Measurements from ENCODE around the gene PRRT2.
"Not testable (repeated sequence)": the region's sequence is repeated elsewhere in the genome, so short reads cannot be mapped to it uniquely, and the experiment has no call there.

The PRRT2 gene

GRCh38 chr16:29811896-29812665, at the start of gene PRRT2:
Gene PRRT2 (plus strand): TSS chr16:29812193. CDS start chr16:29813055, 862 bp downstream.
- peak; percentile 89 for DNase-seq

- DNase-seq, result no peak
Observed at GRCh38 chr16:29763326-29763725, 48.7 kb upstream of the PRRT2 start.

- no peak for DNase-seq
Observed at GRCh38 chr16:29765167-29766032, 46.6 kb upstream of the PRRT2 start.

- DNase-seq, result no peak
Observed at GRCh38 chr16:29766571-29766970, 45.4 kb upstream of the PRRT2 start.

- no peak for DNase-seq
Observed at GRCh38 chr16:29767062-29767461, 44.9 kb upstream of the PRRT2 start.

- no peak for DNase-seq
Observed at GRCh38 chr16:29769507-29769906, 42.5 kb upstream of the PRRT2 start.

GRCh38 chr16:29770250-29770929, 41.6 kb upstream of the PRRT2 start:
- no peak for DNase-seq

- DNase-seq, result not testable (repeated sequence)
Observed at GRCh38 chr16:29772330-29772729, 39.7 kb upstream of the PRRT2 start.

GRCh38 chr16:29774730-29775129, 37.3 kb upstream of the PRRT2 start:
- no peak for DNase-seq

GRCh38 chr16:29775742-29776408, 36.1 kb upstream of the PRRT2 start:
- DNase-seq, result no peak

- no peak for DNase-seq
Observed at GRCh38 chr16:29777576-29778350, 34.2 kb upstream of the PRRT2 start, which contains the start of gene ZG16. Gene ZG16 (plus strand): TSS chr16:29778256. CDS start chr16:29779267, 1,011 bp downstream.

GRCh38 chr16:29779474-29779873, 32.5 kb upstream of the PRRT2 start:
- DNase-seq, result no peak

- not testable (repeated sequence) for DNase-seq
Observed at GRCh38 chr16:29783094-29783953, 28.7 kb upstream of the PRRT2 start.

GRCh38 chr16:29784157-29784556, 27.8 kb upstream of the PRRT2 start:
- DNase-seq, result no peak

- DNase-seq, result no peak
Observed at GRCh38 chr16:29784901-29785500, 27.0 kb upstream of the PRRT2 start.

GRCh38 chr16:29787155-29787554, 24.8 kb upstream of the PRRT2 start:
- DNase-seq, result not testable (repeated sequence)

- DNase-seq, result no peak
Observed at GRCh38 chr16:29789775-29790182, 22.2 kb upstream of the PRRT2 start.

- peak; percentile 99 for DNase-seq
Observed at GRCh38 chr16:29790183-29790948, 21.6 kb upstream of the PRRT2 start, which contains the start of gene KIF22. Gene KIF22 (plus strand): TSS chr16:29790751. CDS start chr16:29790760, 9 bp downstream.

Data from NCI-H82 (cell line).